Embryonic facial prominence (tissue), 1 donor: ENCODE measurements around the gene AFG1L.
"Not testable (repeated sequence)": the region's sequence is repeated elsewhere in the genome, so short reads cannot be mapped to it uniquely, and the experiment has no call there.

Experiments
- DNase-seq: peaks from one replicate; pipeline ENCODE4 v3.0.0-alpha.2; 2016; ENCODE audit errors: extremely low spot score

Gene AFG1L

GRCh38 chr6:108556866-108557493 lies 262.1 kb downstream of the AFG1L start:
- peak; percentile 20 for DNase-seq

- DNase-seq: peak; percentile 74
Measured at GRCh38 chr6:108557494-108558371, 262.9 kb downstream of the AFG1L start.

- DNase-seq: peak; percentile 99
Measured at GRCh38 chr6:108558372-108559096, 263.7 kb downstream of the AFG1L start.

GRCh38 chr6:108559097-108559883 lies 264.4 kb downstream of the AFG1L start:
- peak; percentile 88 for DNase-seq

GRCh38 chr6:108559884-108560462 lies 265.1 kb downstream of the AFG1L start:
- DNase-seq: peak; percentile 77

GRCh38 chr6:108560463-108561308 lies 265.8 kb downstream of the AFG1L start, which contains the start of gene FOXO3:
Gene FOXO3 (plus strand): TSS chr6:108560917. CDS start chr6:108561209, 292 bp downstream.
- peak; percentile 73 for DNase-seq

GRCh38 chr6:108561309-108561647 lies 266.4 kb downstream of the AFG1L start:
- not testable (repeated sequence) for DNase-seq

- DNase-seq: no peak
Measured at GRCh38 chr6:108561742-108562502, 267.1 kb downstream of the AFG1L start.

- peak; percentile 47 for DNase-seq
Measured at GRCh38 chr6:108562503-108562993, 267.7 kb downstream of the AFG1L start.

- no peak for DNase-seq
Measured at GRCh38 chr6:108563292-108563691, 268.4 kb downstream of the AFG1L start.

GRCh38 chr6:108564178-108564577 lies 269.3 kb downstream of the AFG1L start:
- no peak for DNase-seq

- DNase-seq: no peak
Measured at GRCh38 chr6:108565091-108565766, 270.4 kb downstream of the AFG1L start.

- no peak for DNase-seq
Measured at GRCh38 chr6:108565893-108566292, 271.0 kb downstream of the AFG1L start.

- no peak for DNase-seq
Measured at GRCh38 chr6:108566406-108566805, 271.6 kb downstream of the AFG1L start.

- no peak for DNase-seq
Measured at GRCh38 chr6:108568101-108568500, 273.2 kb downstream of the AFG1L start.

GRCh38 chr6:108568551-108569305 lies 273.9 kb downstream of the AFG1L start:
- DNase-seq: no peak

GRCh38 chr6:108570517-108570916 lies 275.7 kb downstream of the AFG1L start:
- no peak for DNase-seq
